COLO668 (cell line): Measurements from ENCODE around the gene NR5A2.

Experiments used
- DNase-seq: peaks from one replicate; lab custom pipeline; 2025; ENCODE audit not compliant: unreplicated experiment; lab: John Stamatoyannopoulos, UW

Gene NR5A2

GRCh38 chr1:200062143-200062542, 34.6 kb downstream of the NR5A2 start:
- no peak for DNase-seq

- DNase-seq: no peak
These were observed 45.3 kb downstream of the NR5A2 start for GRCh38 chr1:200072636-200073285.

GRCh38 chr1:200073286-200073637, 45.8 kb downstream of the NR5A2 start:
- DNase-seq: no peak

DNA sequence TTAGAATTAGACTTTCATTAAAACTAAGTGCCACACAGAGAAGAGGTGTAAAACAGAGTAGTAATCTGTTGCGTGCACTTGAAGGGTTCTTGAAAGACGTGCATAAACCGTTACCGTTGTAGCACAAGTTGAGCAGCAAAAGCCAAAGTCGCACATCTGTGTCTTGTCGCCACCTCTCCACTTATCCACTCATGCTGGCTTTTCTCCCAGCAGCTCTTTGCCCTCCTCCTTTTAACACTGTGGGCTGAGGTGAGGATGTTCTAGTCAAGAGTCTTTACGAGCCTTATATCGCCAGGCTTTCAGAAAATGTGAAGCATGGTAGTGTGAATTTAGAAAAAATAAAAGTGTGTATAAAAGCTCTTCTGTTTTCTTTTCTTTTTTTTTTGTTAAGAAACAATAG, 48.0 kb downstream of the NR5A2 start:
- DNase-seq: no peak

DNA sequence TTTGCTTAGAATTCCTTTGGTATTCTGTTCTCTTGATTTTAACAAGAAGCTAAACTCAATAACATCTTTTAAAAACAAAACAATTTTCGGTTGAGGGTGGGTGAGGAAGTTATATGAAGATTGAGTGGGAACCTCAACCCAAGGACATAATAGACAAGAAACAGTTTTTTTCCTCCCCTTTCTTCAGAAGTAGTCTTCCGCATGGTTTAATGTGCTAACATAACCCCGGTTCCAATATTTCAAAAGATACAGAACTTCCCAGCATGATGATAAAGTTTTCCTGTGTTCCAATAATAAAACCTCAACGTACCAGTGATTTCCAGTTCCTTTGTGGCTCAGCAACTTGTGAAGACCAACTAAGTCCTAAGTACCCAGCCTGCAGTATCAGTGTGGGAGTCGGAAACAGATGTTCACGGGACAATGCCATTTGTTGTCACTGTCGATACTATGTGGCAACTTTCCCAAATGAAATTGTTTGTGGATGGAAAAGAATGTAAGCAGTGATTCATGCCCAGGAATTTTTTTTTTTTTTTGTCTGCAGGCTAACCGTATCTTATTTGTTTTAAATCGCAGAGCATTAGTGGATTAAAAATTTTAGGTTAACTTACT, 48.5 kb downstream of the NR5A2 start:
- DNase-seq: no peak

- DNase-seq: no peak
These were observed 51.9 kb downstream of the NR5A2 start for GRCh38 chr1:200079232-200079940.

DNA sequence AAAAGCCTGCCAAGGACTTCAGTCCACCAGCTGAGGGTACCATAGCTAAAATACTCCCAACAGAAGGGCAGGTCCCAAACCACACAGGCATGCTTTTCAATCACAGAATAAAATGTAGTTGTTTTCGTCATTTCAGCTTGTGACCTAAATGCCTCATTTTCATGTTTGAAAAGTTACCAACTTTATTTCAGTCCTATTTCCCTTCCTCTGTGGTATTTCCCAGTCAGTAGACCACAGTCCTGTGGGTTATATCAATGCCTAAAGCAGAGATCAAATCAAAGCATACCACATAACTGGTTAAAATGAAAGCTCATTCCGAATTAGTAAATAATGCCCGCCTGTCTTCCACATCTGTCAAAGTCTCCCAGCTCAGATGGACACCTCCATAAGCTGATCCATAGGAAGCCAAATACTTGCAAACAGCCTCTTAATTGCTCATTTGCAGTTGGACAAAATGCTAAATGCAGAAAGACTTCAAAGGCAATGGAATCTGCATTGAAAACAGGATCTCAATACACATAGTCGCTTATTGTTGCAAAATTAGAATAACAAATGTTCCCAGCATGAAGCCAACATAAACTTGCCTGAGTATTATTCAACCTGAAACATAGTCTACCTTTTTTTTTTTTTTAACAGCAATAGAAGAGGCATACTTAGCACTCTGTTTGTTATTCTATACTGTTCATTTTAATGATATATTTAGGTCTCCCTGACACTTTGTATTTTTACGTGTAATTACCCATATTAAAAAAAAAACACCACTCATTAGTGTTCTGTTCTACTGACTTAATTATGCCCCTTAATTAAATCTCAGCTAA, 53.9 kb downstream of the NR5A2 start:
- no peak for DNase-seq

- DNase-seq: no peak
These were observed 54.4 kb downstream of the NR5A2 start for GRCh38 chr1:200081969-200082245.

- DNase-seq: no peak
These were observed 54.8 kb downstream of the NR5A2 start for GRCh38 chr1:200082329-200082728.

- no peak for DNase-seq
These were observed 63.0 kb downstream of the NR5A2 start for GRCh38 chr1:200090252-200091159.

DNA sequence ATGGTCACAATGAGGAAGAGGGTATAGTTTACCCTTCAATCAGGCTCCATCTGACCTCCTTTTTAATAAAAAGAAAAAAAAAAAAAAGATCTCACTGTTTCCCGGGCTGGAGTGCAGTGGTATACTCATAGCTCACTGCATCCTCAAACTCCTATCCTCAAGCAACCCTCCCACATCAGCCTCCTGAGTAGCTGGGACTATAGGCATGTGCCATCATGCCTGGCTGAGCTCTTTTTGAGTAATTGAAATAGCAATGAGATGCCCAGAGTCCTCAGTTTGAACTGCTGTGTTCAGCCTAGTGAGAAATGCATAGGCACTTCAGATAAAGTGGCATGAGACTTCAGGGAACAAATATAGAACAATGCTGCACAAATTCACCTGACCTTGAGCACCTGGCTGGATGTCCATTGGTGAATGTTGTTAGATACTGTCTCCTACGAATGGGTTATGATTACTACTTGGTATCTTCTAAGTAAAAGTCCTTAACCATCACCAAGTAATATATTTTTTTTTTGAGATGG, 67.6 kb downstream of the NR5A2 start:
- DNase-seq: no peak

DNA sequence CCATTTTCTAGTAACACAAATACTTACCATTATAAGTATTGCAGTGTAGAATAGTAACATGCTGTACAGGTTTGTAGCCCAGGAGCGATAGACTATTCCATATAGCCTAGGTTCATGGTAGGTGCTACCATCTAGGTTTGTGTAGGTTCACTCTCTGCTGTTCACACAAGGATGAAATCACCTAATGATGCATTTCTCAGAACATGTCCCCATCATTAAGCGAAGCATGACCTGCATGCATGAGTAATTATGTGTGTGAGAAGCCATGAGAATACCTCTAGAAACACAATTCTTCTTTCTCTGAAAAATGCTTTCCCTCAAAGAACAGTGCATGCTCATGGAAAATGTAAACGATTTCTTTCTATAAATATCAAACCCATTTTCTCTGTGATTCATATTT, 69.3 kb downstream of the NR5A2 start:
- no peak for DNase-seq

DNA sequence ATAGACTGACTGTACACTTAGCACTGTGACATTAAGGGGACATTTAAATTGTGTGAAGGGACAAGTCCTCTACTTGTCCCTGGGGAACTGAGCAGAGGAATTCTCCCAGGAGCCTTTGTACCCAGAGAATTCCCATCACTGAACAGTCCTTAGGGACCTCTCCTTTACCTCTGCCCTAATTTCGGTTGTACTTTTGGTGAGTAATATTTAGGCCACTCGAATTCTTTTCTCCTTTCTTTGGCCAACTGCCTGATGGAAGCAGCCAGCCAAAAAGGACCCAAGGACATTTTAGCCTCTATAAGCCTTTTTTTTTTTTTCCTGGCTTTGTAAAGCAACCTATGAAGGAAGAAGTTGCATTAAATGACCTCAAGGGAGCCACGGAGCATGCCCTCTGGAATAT, 71.5 kb downstream of the NR5A2 start:
- DNase-seq: no peak

GRCh38 chr1:200103966-200104583, 76.6 kb downstream of the NR5A2 start:
- DNase-seq: no peak

DNA sequence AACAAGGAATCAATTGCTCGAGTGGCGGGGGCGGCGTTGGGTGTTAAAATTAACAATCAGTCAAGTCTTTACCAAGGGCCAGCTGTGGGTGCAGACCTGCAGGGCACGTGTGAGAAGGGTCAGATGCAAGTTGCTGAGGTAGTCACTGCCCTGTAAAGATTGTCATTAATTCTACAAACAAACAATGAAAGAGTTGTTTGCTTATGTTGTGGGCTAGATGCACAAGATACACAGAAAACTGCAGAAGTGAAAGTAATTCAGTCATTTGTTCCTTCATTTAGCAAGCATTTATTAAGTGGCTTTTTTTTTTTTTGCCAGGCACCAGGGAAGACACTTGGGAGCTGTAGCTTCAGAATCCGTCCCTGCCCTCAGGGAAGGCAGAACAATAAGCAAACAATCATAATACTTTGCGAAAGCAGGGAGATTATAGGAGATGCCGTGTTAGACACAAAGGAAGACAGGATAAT, 79.5 kb downstream of the NR5A2 start:
- DNase-seq: no peak

- DNase-seq: no peak
These were observed 81.1 kb downstream of the NR5A2 start for GRCh38 chr1:200108659-200109058.

DNA sequence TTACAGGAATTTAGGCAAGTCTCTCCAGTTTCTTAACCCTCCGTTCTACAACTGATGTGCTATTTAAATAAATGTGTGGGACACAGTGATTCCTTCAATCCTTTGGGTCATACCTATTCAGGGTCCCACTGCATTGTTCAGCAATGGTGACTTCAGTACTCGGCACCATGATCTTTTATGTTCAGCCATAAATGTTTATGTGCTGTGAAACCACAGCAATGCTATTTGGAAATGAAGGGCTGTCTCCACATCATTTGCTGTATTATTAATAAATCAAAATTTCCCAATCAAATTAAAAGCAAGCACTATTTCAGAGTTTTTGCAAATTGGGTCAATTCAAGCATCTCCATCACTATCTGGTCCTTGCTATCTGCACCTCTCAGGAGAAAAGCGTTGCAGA, 84.8 kb downstream of the NR5A2 start:
- DNase-seq: no peak

DNA sequence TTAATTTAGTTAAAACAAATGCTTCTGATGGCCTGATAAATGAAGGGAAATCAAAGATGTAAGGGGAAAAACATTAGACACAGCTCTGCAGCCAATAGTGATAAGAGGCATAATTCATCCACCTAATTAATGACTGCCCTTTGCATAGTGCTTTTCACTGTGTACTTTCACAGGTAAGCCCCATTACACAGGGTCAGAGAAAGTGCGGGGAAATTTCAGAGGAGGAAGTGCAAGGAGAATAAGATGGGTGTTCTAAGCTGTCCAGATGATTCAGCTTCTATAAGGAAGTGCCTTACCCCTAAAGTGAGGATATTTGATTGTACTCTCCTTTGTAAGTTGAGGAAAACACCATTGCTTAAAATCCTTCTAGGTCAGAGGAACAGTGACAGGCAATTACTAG, 88.0 kb downstream of the NR5A2 start:
- DNase-seq: no peak

DNA sequence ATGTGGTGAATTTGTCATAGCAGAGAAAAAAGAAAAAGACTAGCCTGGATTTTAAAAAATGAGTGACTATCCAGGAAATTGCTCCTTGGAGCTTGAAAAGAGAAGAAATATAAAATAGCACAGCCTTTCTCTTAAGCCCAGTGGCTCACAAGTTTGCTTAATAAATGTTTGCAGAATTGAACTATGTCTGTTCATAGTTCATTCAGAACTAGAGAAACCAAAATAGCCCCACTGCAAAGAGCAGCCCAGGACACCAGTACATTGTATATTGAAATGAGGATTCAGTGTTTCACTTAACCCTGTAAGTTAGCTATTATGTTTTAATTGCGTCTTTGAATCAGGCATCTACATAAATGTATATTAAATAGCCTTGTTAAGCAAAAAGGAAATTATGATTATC, 88.8 kb downstream of the NR5A2 start:
- DNase-seq: no peak
